Measurements from ENCODE around the gene RABL3.

GRCh38 chr3:120767106-120767505 is 24.8 kb upstream of the RABL3 start:
- TF ChIP-seq BHLHE40 (IDR thresholded peaks at IDR 0.05; ENCODE audit: low read depth, low read length) (no peak), CTCF (conservative IDR thresholded peaks at IDR 0.05; ENCODE audit: low read depth, low read length) (no peak), MXI1 (IDR thresholded peaks at IDR 0.05; ENCODE audit: borderline replicate concordance, low read depth, low read length) (no peak), FOS (IDR thresholded peaks at IDR 0.05; ENCODE audit: low read depth, low read length) (no peak), POLR2A (IDR thresholded peaks at IDR 0.05; ENCODE audit: low read depth, low read length) (no peak), MAFK (IDR thresholded peaks at IDR 0.05; ENCODE audit: low read depth, low read length) (no peak), RCOR1 (IDR thresholded peaks at IDR 0.05; ENCODE audit: insufficient replicate concordance, low read length) (no peak), ELK1 (IDR thresholded peaks at IDR 0.05; ENCODE audit: borderline replicate concordance, low read depth, low read length) (no peak), RAD21 (IDR thresholded peaks at IDR 0.05; ENCODE audit: low read length) (no peak)
